NCI-H774 (cell line): ENCODE measurements around the gene NXF2B.
"Not testable (repeated sequence)": the region's sequence is repeated elsewhere in the genome, so short reads cannot be mapped to it uniquely, and the experiment has no call there.

ENCODE experiments used
- DNase-seq: peaks from one replicate; lab custom pipeline; 2025; lab: John Stamatoyannopoulos, UW

The NXF2B gene, protein sequence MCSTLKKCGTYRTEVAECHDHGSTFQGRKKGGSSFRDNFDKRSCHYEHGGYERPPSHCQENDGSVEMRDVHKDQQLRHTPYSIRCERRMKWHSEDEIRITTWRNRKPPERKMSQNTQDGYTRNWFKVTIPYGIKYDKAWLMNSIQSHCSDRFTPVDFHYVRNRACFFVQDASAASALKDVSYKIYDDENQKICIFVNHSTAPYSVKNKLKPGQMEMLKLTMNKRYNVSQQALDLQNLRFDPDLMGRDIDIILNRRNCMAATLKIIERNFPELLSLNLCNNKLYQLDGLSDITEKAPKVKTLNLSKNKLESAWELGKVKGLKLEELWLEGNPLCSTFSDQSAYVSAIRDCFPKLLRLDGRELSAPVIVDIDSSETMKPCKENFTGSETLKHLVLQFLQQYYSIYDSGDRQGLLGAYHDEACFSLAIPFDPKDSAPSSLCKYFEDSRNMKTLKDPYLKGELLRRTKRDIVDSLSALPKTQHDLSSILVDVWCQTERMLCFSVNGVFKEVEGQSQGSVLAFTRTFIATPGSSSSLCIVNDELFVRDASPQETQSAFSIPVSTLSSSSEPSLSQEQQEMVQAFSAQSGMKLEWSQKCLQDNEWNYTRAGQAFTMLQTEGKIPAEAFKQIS

DNA sequence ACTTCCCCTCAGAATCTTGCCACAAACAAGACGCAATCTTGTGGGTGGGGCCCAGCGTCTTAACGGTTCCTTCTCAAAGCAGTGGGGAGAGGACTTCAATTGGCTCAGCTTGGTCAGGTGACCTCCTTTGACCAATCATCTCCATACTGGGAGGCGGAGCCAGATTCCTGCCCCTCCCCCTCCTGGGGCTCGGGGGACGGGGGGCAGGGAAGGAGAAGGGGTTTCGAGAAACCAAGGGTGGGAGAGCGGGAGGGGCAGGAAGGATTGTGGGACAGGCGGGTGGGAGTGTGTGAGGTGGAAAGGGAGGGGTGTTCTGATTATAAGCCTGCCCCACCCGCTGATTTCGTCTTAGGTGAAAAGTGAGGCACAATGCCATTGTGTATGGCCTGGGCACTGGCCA, at the start of gene NXF2B:
TSS of gene NXF2B (minus strand) at position 101 of the 400 bp plus-strand sequence. CDS start 59,972 bp downstream, outside the sequence.
- not testable (repeated sequence) for DNase-seq

DNA sequence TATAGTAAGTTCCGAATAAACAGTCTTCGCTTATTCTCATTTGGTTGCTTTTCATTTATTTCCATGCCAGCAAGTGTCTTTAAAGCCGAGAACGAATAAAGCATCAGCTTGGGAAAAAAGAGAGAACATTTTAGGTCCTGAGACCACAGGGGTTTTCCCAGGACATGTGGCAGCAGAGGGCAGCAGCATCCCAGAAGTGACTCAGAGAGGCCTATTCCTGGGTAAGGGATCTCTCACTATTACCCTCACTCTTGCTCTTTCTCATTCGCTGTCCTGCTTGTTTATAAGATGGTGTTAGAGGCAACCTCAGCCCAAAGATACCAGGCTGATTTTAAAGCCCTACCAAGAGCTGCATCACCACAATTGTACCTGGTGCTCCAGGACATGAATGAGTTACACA, 39.0 kb upstream of the NXF2B start:
- DNase-seq, result not testable (repeated sequence)

DNA sequence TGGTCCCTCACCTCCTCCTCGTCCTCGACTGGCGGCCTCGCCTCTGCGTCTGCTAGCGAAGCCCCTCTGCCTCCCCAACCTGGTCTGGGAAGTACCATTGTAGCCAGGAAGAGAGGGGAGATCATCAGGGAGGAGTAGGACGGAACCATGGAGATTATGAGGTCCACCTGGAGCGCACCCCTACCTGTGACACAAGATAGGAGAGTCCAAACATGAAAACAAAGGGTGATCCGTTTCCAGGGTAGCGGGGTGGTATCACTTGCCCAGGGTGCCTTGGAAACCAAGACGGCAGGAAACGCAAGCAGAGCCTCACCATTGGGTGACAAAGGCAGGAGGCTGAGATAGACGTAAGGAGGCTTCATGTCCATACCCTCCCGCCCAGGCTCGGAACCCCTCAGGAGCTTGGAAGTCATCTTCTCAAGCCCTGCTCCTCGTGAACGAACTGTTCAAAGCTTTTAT, 32.0 kb upstream of the NXF2B start, which contains the start of gene TCP11X2:
TSS of gene TCP11X2 (minus strand) at position 51 of the 459 bp plus-strand sequence.
- not testable (repeated sequence) for DNase-seq

DNA sequence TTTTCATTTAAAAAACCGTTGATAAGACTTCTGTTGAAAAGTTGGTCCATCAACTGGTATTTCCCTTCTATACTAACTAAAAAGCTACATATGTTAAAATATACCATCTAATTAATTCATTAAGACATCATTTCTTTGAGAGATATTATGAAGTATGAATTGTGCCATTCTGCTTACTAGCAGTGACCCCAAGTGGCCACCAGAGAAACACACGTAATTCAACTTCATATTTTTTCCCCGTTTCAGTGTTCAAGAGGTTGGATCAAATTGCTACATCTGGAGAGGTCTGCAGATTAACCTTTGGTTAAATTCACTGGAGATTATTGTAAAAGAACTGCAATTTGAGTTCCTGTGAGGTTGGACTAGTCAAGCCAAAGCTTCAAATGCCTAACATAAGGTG, 30.4 kb upstream of the NXF2B start:
- DNase-seq, result not testable (repeated sequence)

DNA sequence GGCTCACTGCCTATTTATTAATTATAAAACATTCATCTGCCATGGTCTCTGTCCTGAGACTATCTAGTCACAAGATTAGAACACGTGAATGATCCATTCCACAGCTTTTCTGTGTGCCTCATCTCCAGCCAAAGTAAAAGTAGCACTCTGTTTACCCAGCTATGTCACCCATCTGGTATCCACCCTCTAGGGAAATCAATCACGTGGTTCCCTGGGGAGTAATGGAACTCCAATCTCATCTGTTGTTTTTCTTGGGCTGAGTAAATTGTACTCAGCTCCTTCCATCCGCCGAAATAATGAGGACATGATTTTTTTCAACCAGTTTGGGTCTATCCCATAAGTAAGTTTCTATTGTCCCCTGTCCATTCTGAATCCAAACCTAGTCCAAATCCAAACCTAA, 18.8 kb upstream of the NXF2B start:
- DNase-seq, result not testable (repeated sequence)

DNA sequence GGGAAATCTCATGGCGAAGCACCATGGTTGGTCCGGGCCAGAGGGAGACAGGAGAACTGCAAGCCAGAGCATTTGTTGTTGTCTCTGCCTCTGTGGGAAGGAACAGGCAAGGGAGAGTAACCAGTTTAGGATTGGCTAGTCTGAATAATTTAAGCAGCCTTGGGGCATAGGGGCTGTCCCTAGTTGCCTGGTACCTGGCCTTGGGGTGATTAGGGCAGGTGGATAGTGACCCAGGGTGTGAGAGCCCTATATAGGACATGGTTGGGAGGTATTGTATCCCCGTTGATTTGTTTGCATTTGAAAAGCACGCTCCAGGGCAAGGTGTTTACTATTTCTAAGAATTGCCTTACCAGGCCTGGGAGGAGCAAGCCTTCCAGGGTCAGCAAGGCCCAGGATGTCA, 25.3 kb downstream of the NXF2B start:
- DNase-seq, result not testable (repeated sequence)

DNA sequence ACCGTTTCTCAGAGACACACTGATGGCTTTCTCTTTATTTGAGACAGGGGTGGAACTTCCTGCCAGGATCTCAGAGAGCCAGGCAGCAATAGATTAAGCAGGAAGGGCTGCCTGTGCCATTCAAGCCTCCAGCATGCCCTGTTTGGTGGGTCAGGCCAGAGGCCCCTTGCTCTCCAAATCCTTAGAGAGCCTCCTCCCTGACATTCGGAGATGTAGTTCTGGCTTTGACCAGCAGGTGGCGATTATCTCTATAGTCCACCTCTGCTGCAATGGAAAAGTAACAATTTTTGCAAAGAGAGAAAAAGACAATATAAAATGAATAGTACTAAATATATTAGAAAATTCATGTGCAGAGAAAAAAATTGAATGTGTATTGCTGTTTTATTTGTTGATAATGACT, 93.9 kb downstream of the NXF2B start:
- DNase-seq, result no peak

DNA sequence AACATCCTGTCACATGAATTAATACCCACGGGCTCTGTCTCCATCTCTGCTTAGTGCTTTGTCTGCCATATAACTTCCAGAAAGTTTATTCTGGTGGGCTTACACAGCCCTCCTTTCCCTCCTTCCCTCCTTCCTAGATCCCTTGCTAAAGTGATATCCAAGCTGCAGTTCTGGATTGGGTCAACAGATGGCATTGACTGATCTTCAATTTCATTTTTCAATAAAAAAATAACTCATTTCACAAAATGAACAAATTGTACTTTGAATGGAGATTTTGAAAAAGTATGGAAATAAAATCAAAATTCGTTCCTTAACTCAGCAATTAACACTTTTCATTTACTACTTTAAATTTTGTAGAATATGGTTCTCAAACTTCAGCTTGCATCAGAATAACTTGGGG, 97.9 kb downstream of the NXF2B start:
- no peak for DNase-seq

DNA sequence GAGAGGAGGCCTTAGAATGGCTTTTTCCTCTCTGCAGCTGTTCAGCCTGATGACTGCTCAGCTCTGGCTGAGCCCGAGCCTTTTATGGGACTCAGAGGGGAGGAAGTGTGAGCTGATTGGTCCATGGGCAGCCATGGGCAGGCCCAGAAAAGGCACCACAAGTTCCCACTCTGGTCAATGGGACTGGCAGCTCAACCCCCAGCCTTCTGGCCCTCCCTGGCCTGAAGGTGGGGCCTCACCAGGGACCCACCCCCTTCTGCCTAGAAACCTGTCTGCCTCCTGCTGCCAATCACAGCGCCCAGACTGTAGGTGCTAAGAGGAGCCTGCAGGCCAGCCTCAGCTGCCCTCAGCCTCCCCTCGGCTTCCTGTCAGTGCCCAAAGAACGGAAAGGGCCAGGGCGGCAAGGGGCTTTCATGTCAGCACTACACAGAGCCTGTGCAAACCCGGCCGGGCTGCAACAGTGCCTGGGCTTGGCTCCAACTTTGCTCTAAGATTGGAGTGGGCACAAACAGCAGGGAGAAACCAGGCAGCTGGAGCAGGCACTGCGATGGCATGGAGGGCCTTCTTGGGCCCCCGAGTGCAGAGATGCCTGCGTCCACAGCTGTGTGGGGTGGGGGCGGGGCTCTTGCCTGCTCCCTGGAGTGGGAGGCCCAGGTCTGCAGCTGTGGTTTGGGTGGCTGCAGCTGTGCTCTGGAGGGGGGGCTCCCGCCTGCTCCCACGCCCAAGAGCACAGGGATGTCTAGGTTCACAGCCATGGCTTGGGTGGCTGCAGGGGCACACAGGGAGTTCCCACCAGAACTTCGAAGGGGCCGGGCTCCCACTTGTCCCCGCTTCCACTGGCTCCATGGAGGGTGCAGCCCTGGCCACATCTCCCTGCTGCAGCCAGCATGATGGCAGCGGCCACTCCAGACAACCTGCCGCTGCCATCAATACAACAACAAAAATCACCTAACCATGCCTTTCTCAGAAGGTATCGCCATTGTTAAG, 100.2 kb downstream of the NXF2B start:
- DNase-seq, result no peak

DNA sequence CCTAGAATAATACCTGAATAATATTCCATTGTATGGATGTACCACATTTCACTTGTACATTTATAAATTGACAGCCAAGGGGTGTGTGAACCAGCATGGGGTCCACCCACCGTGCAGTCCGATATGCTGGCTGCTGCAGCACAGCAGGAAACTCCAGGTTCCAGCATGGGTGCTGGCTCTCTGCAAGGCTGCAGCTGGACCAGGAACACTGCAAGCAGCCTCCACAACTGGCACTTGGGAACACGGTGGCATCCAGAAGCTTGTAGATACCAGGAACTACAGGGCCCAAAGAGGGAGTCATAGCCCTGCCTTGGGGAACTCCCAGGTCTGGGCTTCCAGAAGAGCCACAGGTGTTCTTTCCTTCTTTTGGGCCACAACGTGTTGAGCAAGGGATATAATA, 101.6 kb downstream of the NXF2B start:
- DNase-seq, result no peak
